ENCODE measurements around the gene CDH2.

Gene CDH2

GRCh38 chr18:28126768-28127167, 50.2 kb downstream of the CDH2 start:
- no peak for DNase-seq

- DNase-seq, result no peak
These were observed 51.9 kb downstream of the CDH2 start for GRCh38 chr18:28125051-28125450.

GRCh38 chr18:28124131-28125029, 52.5 kb downstream of the CDH2 start:
- no peak for DNase-seq

- DNase-seq, result no peak
These were observed 53.4 kb downstream of the CDH2 start for GRCh38 chr18:28123401-28124030.

- DNase-seq, result no peak
These were observed 56.0 kb downstream of the CDH2 start for GRCh38 chr18:28120828-28121515.

DNA sequence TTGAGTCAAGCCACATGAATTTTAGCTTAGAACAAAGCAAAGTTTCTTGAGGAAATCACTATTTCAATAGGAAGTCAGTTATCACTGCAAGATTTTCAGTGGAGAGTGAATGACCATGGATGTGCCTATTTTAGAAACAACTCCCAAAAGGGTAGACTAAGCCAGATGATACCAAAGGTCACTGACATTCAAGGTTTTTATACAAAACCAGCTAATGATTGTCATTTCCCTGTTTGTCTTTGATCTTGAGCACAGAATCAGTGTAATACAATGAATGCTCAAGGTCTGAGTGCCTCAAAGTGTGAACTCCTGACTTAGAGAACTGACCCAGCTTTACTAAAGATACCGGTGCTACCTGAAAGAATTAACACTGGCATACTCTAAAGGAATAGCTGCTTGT, 60.5 kb downstream of the CDH2 start:
- no peak for DNase-seq

GRCh38 chr18:28115149-28115550, 61.8 kb downstream of the CDH2 start:
- no peak for DNase-seq

DNA sequence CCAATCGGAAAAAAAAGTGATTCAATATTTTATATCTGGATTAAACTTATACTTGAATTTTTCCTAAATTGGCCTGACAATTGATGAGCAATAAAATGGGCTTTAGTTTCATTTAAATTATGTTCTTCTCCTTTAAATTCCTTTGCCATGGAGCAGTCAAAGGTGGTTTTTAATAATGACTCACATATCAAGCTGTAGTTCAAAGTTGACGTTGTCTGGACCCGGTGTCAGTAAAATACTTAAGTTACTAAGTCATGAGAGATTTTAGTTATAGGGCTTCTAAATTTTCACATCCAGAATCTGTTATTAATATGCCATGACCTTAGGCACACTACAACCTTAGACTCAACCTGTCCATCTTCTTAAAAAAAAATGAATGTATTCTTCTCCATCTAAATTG, 62.5 kb downstream of the CDH2 start:
- DNase-seq, result no peak

- no peak for DNase-seq
These were observed 63.5 kb downstream of the CDH2 start for GRCh38 chr18:28113271-28114029.

DNA sequence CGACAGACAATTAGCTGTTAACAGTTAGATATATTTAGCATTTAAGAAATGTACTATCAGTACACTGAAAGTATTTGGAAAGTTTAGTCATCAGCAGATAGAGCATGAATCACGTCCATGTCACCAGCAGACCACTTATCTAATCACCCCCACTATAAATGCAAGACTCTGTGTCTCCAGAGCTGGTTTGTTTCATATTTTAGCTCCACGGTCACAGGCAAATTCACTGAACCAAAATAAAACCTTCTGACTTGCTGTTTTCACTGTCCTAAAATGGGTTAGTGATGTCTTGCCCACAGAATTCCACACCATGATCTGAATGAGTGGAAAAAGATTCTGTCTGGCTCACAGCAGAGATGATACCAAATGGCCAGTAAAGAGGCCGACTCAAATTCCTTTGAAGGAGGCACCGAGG, 64.9 kb downstream of the CDH2 start:
- DNase-seq, result no peak

- DNase-seq, result no peak
These were observed 66.0 kb downstream of the CDH2 start for GRCh38 chr18:28110924-28111323.

DNA sequence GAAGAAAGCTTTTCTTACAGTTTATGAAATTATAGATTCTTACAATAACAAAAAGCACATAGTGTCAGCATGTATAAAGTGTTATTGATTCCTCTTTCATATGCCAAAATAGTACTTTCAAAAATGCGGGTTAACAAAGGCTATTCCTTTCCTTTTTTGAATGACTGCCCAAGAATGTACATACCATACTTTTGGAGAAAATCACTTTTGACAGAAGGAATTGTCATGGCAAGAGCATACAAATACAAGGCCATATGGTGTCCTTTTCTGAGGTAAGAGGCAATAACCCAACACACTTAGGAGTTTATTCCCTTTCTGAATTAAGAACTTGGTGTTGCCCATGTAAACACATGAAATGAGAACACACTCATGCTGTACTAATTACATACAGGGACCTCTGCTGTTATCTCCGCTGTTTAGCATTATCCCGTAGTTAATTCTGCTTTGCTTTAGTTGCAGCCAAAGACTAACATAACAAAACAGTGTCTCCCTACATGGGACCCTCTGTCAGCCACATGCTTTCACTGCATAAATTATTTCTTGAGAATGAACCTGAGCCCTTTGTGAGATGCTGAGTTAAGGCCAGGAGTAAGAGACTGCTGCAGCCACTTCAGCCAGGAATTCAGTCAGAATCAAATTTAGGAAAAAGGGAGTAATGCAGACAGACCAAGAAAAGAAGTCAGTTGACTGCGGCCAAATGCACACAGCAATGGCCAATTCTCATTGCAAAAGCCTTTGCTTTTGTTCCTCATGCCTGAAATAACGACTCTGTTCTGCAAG, 67.0 kb downstream of the CDH2 start:
- no peak for DNase-seq

- no peak for DNase-seq
These were observed 68.1 kb downstream of the CDH2 start for GRCh38 chr18:28108814-28109213.

- no peak for DNase-seq
These were observed 68.7 kb downstream of the CDH2 start for GRCh38 chr18:28108254-28108653.

- no peak for DNase-seq
These were observed 77.7 kb downstream of the CDH2 start for GRCh38 chr18:28099237-28099636.

DNA sequence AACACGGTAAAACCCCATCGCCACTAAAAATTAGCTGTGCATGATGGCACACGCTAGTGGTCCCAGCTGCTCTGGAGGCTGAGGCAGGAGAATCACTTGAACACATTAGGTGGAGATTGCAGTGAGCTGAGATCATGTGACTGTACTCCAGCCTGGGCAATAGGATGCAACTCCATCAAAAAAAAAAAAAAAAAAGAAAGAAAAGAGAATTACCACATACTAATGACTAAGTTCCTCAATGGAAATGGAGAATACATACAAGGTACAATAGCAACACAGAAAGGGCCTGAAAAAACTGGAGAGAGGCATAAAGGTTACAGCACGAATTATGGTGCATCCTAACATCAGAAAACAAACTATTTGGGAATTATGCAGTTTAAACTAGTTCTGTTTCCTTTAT, 81.3 kb downstream of the CDH2 start:
- DNase-seq, result no peak

DNA sequence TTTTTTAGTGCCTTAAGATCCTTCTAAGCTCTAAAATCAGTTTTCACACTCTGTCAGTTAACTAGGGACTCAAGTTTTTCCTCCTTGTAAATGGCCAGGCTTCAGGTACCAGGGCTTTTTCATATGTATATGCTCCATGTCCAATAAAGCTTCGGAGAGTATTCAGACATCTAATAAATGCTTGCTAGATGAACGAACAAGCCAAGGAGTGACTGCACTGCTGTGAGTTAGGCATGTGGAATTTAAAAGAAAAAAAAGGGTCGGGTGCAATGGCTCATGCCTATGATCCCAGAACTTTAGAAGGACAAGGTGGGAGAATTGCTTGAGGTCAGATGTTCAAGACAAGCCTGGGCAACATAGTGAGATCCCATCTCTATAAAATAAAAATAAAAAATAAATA, 81.9 kb downstream of the CDH2 start:
- DNase-seq, result no peak

DNA sequence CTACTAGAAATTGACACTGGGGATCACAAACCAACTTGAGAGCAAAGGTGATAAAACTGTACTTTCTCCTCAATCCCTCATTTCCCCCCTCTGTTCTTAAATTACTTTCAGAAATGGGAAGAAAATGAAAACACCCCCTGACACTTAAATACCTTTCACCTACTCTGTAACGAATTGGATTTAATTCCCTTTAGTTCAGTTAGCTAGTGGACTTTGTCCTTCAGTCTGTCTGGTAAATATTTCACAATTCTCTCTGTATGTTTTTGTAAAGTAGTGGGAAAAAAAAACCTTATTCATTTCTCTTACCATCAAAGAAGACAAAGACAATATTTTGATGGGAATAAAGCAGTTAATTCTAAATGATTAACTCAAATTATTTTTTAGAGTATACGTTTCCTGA, 85.7 kb downstream of the CDH2 start:
- DNase-seq, result no peak

- no peak for DNase-seq
These were observed 88.5 kb downstream of the CDH2 start for GRCh38 chr18:28088477-28088876.

- DNase-seq, result no peak
These were observed 90.0 kb downstream of the CDH2 start for GRCh38 chr18:28086670-28087552.

GRCh38 chr18:28081516-28081915, 95.4 kb downstream of the CDH2 start:
- DNase-seq, result no peak

Data from stimulated activated CD4-positive, alpha-beta T cell treated with anti-CD3 and anti-CD28 coated beads, Interleukin-12 subunit alpha, Interleukin-12 subunit beta, amount 100 ng/mL, for 4 hours (primary cell).